GM23338 (cell line): ENCODE results near the gene KAZN. TPM values are rescaled to one million over a fixed set of nuclear protein-coding genes. Genes with fewer than 3 reads are reported as not detected.
A peak's percentile ranks its signal among the peaks of the same experiment; 100 is the strongest.

ENCODE experiments used
- ATAC-seq: fragments of 200-7000 bp; cut with Tn5 transposase; 3 replicates; pipeline ENCODE4 v1.9.1; 2020
- DNase-seq: peaks from one replicate; pipeline ENCODE4 v3.0.0-alpha.2; 2015; ENCODE audit warnings: low spot score
- H2AFZ ChIP-seq: fragments of 200-600 bp; sonication (generic); 2 replicates; pipeline ENCODE4 v1.8.0; 2016; ENCODE audit warnings: antibody characterized with exemption, mild to moderate bottlenecking, moderate library complexity
- H3F3A ChIP-seq: fragments of 200-600 bp; sonication (generic); replicated peaks from 2 replicates; pipeline ENCODE4 v1.8.0; 2017; ENCODE audit warnings: antibody characterized with exemption, mixed run types, low read depth
- H3K27ac ChIP-seq: fragments of 200-600 bp; sonication (generic); 2 replicates; pipeline ENCODE4 v1.6.1; 2016; ENCODE audit warnings: low read depth
- H3K27me3 ChIP-seq: fragments of 200-600 bp; sonication (generic); 2 replicates; pipeline ENCODE4 v1.8.0; 2016; ENCODE audit warnings: mild to moderate bottlenecking, mixed run types, moderate library complexity; ENCODE audit not compliant: insufficient read depth
- H3K36me3 ChIP-seq: fragments of 200-600 bp; sonication (generic); 2 replicates; pipeline ENCODE4 v1.8.0; 2016; ENCODE audit warnings: mild to moderate bottlenecking; ENCODE audit not compliant: insufficient read depth
- H3K4me1 ChIP-seq: fragments of 200-600 bp; sonication (generic); 2 replicates; pipeline ENCODE4 v1.8.0; 2016; ENCODE audit warnings: mild to moderate bottlenecking, moderate library complexity; ENCODE audit not compliant: insufficient read depth
- H3K4me2 ChIP-seq: fragments of 200-600 bp; sonication (generic); 2 replicates; pipeline ENCODE4 v1.7.1; 2017; ENCODE audit warnings: mixed run types
- H3K4me3 ChIP-seq: fragments of 200-600 bp; sonication (generic); 2 replicates; pipeline ENCODE4 v1.6.1; 2016; ENCODE audit warnings: mixed run types
- H3K79me2 ChIP-seq: fragments of 200-600 bp; sonication (generic); replicated peaks from 2 replicates; pipeline ENCODE4 v1.8.0; 2017; ENCODE audit warnings: mild to moderate bottlenecking; ENCODE audit not compliant: insufficient read depth
- H3K9me2 ChIP-seq: fragments of 200-600 bp; sonication (generic); 2 replicates; pipeline ENCODE4 v1.8.0; 2017; ENCODE audit not compliant: insufficient read depth
- H4K20me1 ChIP-seq: fragments of 200-600 bp; sonication (generic); replicated peaks from 2 replicates; pipeline ENCODE4 v1.8.0; 2017; ENCODE audit warnings: mild to moderate bottlenecking; ENCODE audit not compliant: insufficient read depth
- H3K27ac Mint-ChIP-seq: 2 replicates; pipeline ENCODE4 v1.8.0; 2020; ENCODE audit warnings: inconsistent platforms, mild to moderate bottlenecking, moderate library complexity, mixed read lengths
- H3K27me3 Mint-ChIP-seq: 3 replicates; pipeline ENCODE4 v1.8.0; 2022; ENCODE audit warnings: low read depth, mild to moderate bottlenecking, moderate library complexity, mixed read lengths, inconsistent platforms; ENCODE audit not compliant: insufficient read depth, poor library complexity
- H3K36me3 Mint-ChIP-seq: 3 replicates; pipeline ENCODE4 v1.8.0; 2021; ENCODE audit warnings: low read depth, mild to moderate bottlenecking, inconsistent platforms, moderate library complexity, mixed read lengths
- H3K4me1 Mint-ChIP-seq: 3 replicates; pipeline ENCODE4 v1.8.0; 2020; ENCODE audit warnings: mild to moderate bottlenecking, inconsistent platforms, mixed read lengths
- H3K4me3 Mint-ChIP-seq: 3 replicates; pipeline ENCODE4 v1.8.0; 2021; ENCODE audit warnings: moderate library complexity, mild to moderate bottlenecking, inconsistent platforms, mixed read lengths
- H3K9me3 Mint-ChIP-seq: 3 replicates; pipeline ENCODE4 v1.8.0; 2020; ENCODE audit warnings: moderate library complexity, mild to moderate bottlenecking, inconsistent platforms, mixed read lengths
- EZH2 ChIP-seq: fragments of 200-600 bp; sonication (generic); IDR thresholded peaks from one replicate; pipeline ENCODE4 v1.8.0; 2017; ENCODE audit warnings: antibody characterized with exemption, mild to moderate bottlenecking, low read depth; ENCODE audit not compliant: unreplicated experiment
- EZH2phosphoT487 ChIP-seq: fragments of 200-600 bp; sonication (generic); IDR thresholded peaks from one replicate; pipeline ENCODE4 v1.8.1; 2018; ENCODE audit warnings: antibody characterized with exemption; ENCODE audit not compliant: unreplicated experiment
- JUNB ChIP-seq: IDR thresholded peaks from one replicate; pipeline ENCODE4 v1.6.1; 2016; ENCODE audit warnings: antibody characterized with exemption; ENCODE audit not compliant: unreplicated experiment
- NANOG ChIP-seq: IDR thresholded peaks from 2 replicates; pipeline ENCODE4 v1.6.1; 2016; ENCODE audit warnings: antibody characterized with exemption, borderline replicate concordance
- POLR2AphosphoS5 ChIP-seq: IDR thresholded peaks from 2 replicates; pipeline ENCODE4 v1.6.1; 2016; ENCODE audit warnings: antibody characterized with exemption, low read depth
- STAT1 ChIP-seq: IDR thresholded peaks from one replicate; pipeline ENCODE4 v1.6.1; 2016; ENCODE audit warnings: antibody characterized with exemption; ENCODE audit not compliant: unreplicated experiment
- ZNF114 ChIP-seq: fragments of 250-450 bp; sonication (Bioruptor Pico); IDR thresholded peaks from 2 replicates; pipeline ENCODE4 v1.5.0; 2020; ENCODE audit warnings: mild to moderate bottlenecking, moderate library complexity
- ZNF331 ChIP-seq: fragments of 250-450 bp; sonication (Bioruptor Pico); IDR thresholded peaks from 2 replicates; pipeline ENCODE4 v1.5.0; 2020; ENCODE audit warnings: low read depth, mild to moderate bottlenecking, moderate library complexity
- polyA plus RNA-seq: library from polyadenylated mRNA; unstranded; fragments of >200 nt; fragmentation: Nextera tagmentation; extraction: Ambion mirVana; gene quantifications from 2 replicates; pipeline ENCODE4 v1.2.1, GENCODE V29; 2016
- total RNA-seq: library from RNA; depleted of rRNA; stranded (reverse); fragments of >200 nt; shearing (Covaris generic); gene quantifications from 2 replicates; pipeline ENCODE4 v1.2.3, GENCODE V29; 2014
- TF ChIP-seq, protein P1 (sequence below), 2 experiments: fragments of 200-600 bp in 1 of 2; sonication (generic) in 1 of 2; conservative IDR thresholded peaks; 2 replicates each; pipeline versions ENCODE4 v1.5.1 to v1.6.1; 2016 to 2017; ENCODE audit warnings: antibody characterized with exemption in 2 of 2, low read depth in 2 of 2, mild to moderate bottlenecking in 2 of 2, moderate library complexity in 1 of 2
- TF ChIP-seq, protein P2 (sequence below): IDR thresholded peaks from 2 replicates; pipeline ENCODE4 v1.6.1; 2016; ENCODE audit warnings: antibody characterized with exemption

Gene KAZN
- total and polyA plus RNA-seq, 2 experiments from 2014 or later = 9.9 to 15.0 TPM

DNA sequence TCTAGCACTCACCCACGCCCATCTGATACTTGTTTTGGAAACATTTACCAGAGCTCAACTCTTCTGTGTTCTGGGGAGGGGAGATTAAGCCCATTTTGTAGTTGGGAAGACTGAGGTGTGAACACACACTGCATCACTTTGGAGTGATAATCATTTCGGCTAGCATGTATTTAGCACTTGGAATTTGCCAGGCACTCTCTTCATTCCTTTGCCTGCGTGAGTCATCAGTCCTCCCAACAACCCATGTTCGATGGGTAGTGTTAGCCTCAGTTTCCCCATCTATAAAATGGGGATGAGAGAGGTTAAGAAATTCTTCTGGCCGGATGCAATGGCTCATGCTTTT lies 372.3 kb downstream of the KAZN start:
- no peaks in the 10 kb centered on the region for H3K9me2 ChIP-seq
- TF ChIP-seq STAT1 = no peak
- TF ChIP-seq NANOG = no peak
- TF ChIP-seq EZH2 = no peak
- no peaks in the 10 kb centered on the region for H3K4me1 ChIP-seq
- peaks cover 4% of the 10 kb centered on the region; the same call in 2 of the 3 replicates for H3K4me1 Mint-ChIP-seq
- H3K27me3 ChIP-seq = no peaks in the 10 kb centered on the region
- H3K27me3 Mint-ChIP-seq = peaks cover 3% of the 10 kb centered on the region
- H3K36me3 ChIP-seq = no peaks in the 10 kb centered on the region
- DNase-seq (no peak), ATAC-seq (no peak)
- H3F3A ChIP-seq = no peaks in the 10 kb centered on the region
- H3K4me3 Mint-ChIP-seq = no peak overlapping the region
- no peaks in the 10 kb centered on the region; the same call in 1 of the 2 replicates for H4K20me1 ChIP-seq
- no peak overlapping the region for H3K4me2 ChIP-seq
- peaks cover 7% of the 10 kb centered on the region; the same call in 2 of the 3 replicates for H3K36me3 Mint-ChIP-seq
- H3K4me3 ChIP-seq = no peak overlapping the region
- no peak overlapping the region for H3K27ac Mint-ChIP-seq
- no peak overlapping the region for H3K27ac ChIP-seq
- peaks cover 10% of the 10 kb centered on the region; the same call in 2 of the 3 replicates for H3K9me3 Mint-ChIP-seq
- H3K79me2 ChIP-seq = no peaks in the 10 kb centered on the region
- no peak overlapping the region for H2AFZ ChIP-seq

GRCh38 chr1:14971221-14971620 lies 372.7 kb downstream of the KAZN start:
- H3K9me3 Mint-ChIP-seq = peaks cover 10% of the 10 kb centered on the region; the same call in 2 of the 3 replicates
- Histone ChIP-seq H3K4me1 (no peaks in the 10 kb centered on the region), H3K4me2 (no peak overlapping the region), H3K27ac (0 out of 2 replicates have a peak overlapping the region, but pooled peaks have one; percentile 42), H3K4me3 (no peak overlapping the region), H4K20me1 (no peaks in the 10 kb centered on the region; the same call in 1 of the 2 replicates), H3F3A (no peaks in the 10 kb centered on the region), H3K36me3 (no peaks in the 10 kb centered on the region), H3K9me2 (no peaks in the 10 kb centered on the region), H2AFZ (no peak overlapping the region), H3K79me2 (no peaks in the 10 kb centered on the region), H3K27me3 (no peaks in the 10 kb centered on the region)
- no peak overlapping the region for H3K4me3 Mint-ChIP-seq
- peaks cover 4% of the 10 kb centered on the region; the same call in 2 of the 3 replicates for H3K4me1 Mint-ChIP-seq
- no peak overlapping the region for H3K27ac Mint-ChIP-seq
- no peak for DNase-seq
- ATAC-seq = no peak
- no peak for TF ChIP-seq EZH2phosphoT487
- peaks cover 3% of the 10 kb centered on the region for H3K27me3 Mint-ChIP-seq
- H3K36me3 Mint-ChIP-seq = peaks cover 7% of the 10 kb centered on the region; the same call in 2 of the 3 replicates

GRCh38 chr1:14972107-14972506 lies 373.6 kb downstream of the KAZN start:
- Histone ChIP-seq H3K4me3 (no peak overlapping the region), H3K9me2 (no peaks in the 10 kb centered on the region), H3K79me2 (no peaks in the 10 kb centered on the region), H3K4me2 (no peak overlapping the region), H3K27me3 (no peaks in the 10 kb centered on the region), H3K4me1 (no peaks in the 10 kb centered on the region), H3K27ac (no peak overlapping the region), H3K36me3 (no peaks in the 10 kb centered on the region), H4K20me1 (no peaks in the 10 kb centered on the region; the same call in 1 of the 2 replicates), H3F3A (no peaks in the 10 kb centered on the region), H2AFZ (no peak overlapping the region)
- Mint-ChIP-seq H3K27me3 (peaks cover 3% of the 10 kb centered on the region), H3K9me3 (peaks cover 10% of the 10 kb centered on the region; the same call in 2 of the 3 replicates), H3K27ac (no peak overlapping the region), H3K36me3 (peaks cover 7% of the 10 kb centered on the region; the same call in 2 of the 3 replicates), H3K4me1 (peaks cover 4% of the 10 kb centered on the region; the same call in 2 of the 3 replicates), H3K4me3 (no peak overlapping the region)
- no peak for DNase-seq
- no peak for ATAC-seq
- TF ChIP-seq, protein P1, sequence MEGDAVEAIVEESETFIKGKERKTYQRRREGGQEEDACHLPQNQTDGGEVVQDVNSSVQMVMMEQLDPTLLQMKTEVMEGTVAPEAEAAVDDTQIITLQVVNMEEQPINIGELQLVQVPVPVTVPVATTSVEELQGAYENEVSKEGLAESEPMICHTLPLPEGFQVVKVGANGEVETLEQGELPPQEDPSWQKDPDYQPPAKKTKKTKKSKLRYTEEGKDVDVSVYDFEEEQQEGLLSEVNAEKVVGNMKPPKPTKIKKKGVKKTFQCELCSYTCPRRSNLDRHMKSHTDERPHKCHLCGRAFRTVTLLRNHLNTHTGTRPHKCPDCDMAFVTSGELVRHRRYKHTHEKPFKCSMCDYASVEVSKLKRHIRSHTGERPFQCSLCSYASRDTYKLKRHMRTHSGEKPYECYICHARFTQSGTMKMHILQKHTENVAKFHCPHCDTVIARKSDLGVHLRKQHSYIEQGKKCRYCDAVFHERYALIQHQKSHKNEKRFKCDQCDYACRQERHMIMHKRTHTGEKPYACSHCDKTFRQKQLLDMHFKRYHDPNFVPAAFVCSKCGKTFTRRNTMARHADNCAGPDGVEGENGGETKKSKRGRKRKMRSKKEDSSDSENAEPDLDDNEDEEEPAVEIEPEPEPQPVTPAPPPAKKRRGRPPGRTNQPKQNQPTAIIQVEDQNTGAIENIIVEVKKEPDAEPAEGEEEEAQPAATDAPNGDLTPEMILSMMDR (conservative IDR thresholded peaks at IDR 0.05; ENCODE audit: low read depth in 2 of 2) = no peak
- TF ChIP-seq ZNF114 (CRISPR knock-in tag) = no peak
- no peak for TF ChIP-seq EZH2
- TF ChIP-seq EZH2phosphoT487 = no peak
- no peak for TF ChIP-seq NANOG
- TF ChIP-seq, protein P2, sequence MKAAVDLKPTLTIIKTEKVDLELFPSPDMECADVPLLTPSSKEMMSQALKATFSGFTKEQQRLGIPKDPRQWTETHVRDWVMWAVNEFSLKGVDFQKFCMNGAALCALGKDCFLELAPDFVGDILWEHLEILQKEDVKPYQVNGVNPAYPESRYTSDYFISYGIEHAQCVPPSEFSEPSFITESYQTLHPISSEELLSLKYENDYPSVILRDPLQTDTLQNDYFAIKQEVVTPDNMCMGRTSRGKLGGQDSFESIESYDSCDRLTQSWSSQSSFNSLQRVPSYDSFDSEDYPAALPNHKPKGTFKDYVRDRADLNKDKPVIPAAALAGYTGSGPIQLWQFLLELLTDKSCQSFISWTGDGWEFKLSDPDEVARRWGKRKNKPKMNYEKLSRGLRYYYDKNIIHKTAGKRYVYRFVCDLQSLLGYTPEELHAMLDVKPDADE = no peak
- TF ChIP-seq STAT1 = no peak
- TF ChIP-seq POLR2AphosphoS5 = no peak
- no peak for TF ChIP-seq ZNF331 (CRISPR knock-in tag)
- TF ChIP-seq JUNB = no peak
